SK-N-SH treated with all-trans-retinoic acid at 6 μM for 48 hours (cell line): ENCODE results near the gene FRMD3.

Experiments used
- ATAC-seq: fragments of 200-7000 bp; cut with Tn5 transposase; 3 replicates; pipeline ENCODE4 v1.9.1; 2020; ENCODE audit warnings: mild to moderate bottlenecking, moderate library complexity
- BACH2 ChIP-seq: fragments of 250-450 bp; sonication (Bioruptor Pico); IDR thresholded peaks from 2 replicates; pipeline ENCODE4 v1.9.0; 2021; ENCODE audit warnings: mild to moderate bottlenecking, borderline replicate concordance
- CREB5 ChIP-seq: fragments of 250-450 bp; sonication (Bioruptor Pico); IDR thresholded peaks from 2 replicates; pipeline ENCODE4 v1.5.1; 2020; ENCODE audit warnings: low read depth, mild to moderate bottlenecking, moderate library complexity
- CSDC2 ChIP-seq: fragments of 250-450 bp; sonication (Bioruptor Pico); IDR thresholded peaks from 2 replicates; pipeline ENCODE4 v1.5.0; 2020; ENCODE audit warnings: mild to moderate bottlenecking, moderate library complexity
- CSRNP3 ChIP-seq: fragments of 250-450 bp; sonication (Bioruptor Pico); IDR thresholded peaks from 2 replicates; pipeline ENCODE4 v1.5.1; 2021; ENCODE audit warnings: mild to moderate bottlenecking, moderate library complexity
- GLIS3 ChIP-seq: fragments of 250-450 bp; sonication (Bioruptor Pico); IDR thresholded peaks from 2 replicates; pipeline ENCODE4 v1.5.0; 2020; ENCODE audit warnings: mild to moderate bottlenecking, moderate library complexity
- ISL1 ChIP-seq: fragments of 250-450 bp; sonication (Bioruptor Pico); IDR thresholded peaks from 2 replicates; pipeline ENCODE4 v2.1.2; 2022; ENCODE audit warnings: mild to moderate bottlenecking, moderate library complexity
- OSR1 ChIP-seq: fragments of 250-450 bp; sonication (Bioruptor Pico); IDR thresholded peaks from 2 replicates; pipeline ENCODE4 v1.8.0; 2022; ENCODE audit warnings: moderate library complexity, mild to moderate bottlenecking, inconsistent platforms
- PATZ1 ChIP-seq: fragments of 250-450 bp; sonication (Bioruptor Pico); IDR thresholded peaks from 2 replicates; pipeline ENCODE4 v1.8.0; 2020; ENCODE audit warnings: mild to moderate bottlenecking, moderate library complexity, borderline replicate concordance
- POU6F1 ChIP-seq: fragments of 250-450 bp; sonication (Bioruptor Pico); IDR thresholded peaks from 2 replicates; pipeline ENCODE4 v1.8.0; 2021; ENCODE audit warnings: low read depth, mild to moderate bottlenecking, moderate library complexity, borderline replicate concordance
- PPARA ChIP-seq: fragments of 250-450 bp; sonication (Bioruptor Pico); IDR thresholded peaks from 2 replicates; pipeline ENCODE4 v1.5.0; 2020; ENCODE audit warnings: mild to moderate bottlenecking, borderline replicate concordance
- RARB ChIP-seq: fragments of 250-450 bp; sonication (Bioruptor Pico); IDR thresholded peaks from 2 replicates; pipeline ENCODE4 v1.8.0; 2021; ENCODE audit warnings: mild to moderate bottlenecking, moderate library complexity
- SNAI2 ChIP-seq: fragments of 250-450 bp; sonication (Bioruptor Pico); IDR thresholded peaks from 2 replicates; pipeline ENCODE4 v1.5.0; 2020; ENCODE audit warnings: mild to moderate bottlenecking, moderate library complexity
- TCF4 ChIP-seq: fragments of 250-450 bp; sonication (Bioruptor Pico); IDR thresholded peaks from 2 replicates; pipeline ENCODE4 v1.8.0; 2021; ENCODE audit warnings: mild to moderate bottlenecking, moderate library complexity, borderline replicate concordance
- TOX ChIP-seq: fragments of 250-450 bp; sonication (Bioruptor Pico); IDR thresholded peaks from 2 replicates; pipeline ENCODE4 v1.8.0; 2021; ENCODE audit warnings: mild to moderate bottlenecking, moderate library complexity, borderline replicate concordance
- TSHZ2 ChIP-seq: fragments of 250-450 bp; sonication (Bioruptor Pico); IDR thresholded peaks from 2 replicates; pipeline ENCODE4 v1.5.0; 2020; ENCODE audit warnings: mild to moderate bottlenecking, moderate library complexity
- ZC3H10 ChIP-seq: fragments of 250-450 bp; sonication (Bioruptor Pico); IDR thresholded peaks from 2 replicates; pipeline ENCODE4 v1.5.1; 2021; ENCODE audit warnings: mild to moderate bottlenecking, moderate library complexity
- ZFP3 ChIP-seq: fragments of 250-450 bp; sonication (Bioruptor Pico); IDR thresholded peaks from 2 replicates; pipeline ENCODE4 v1.5.0; 2020; ENCODE audit warnings: mild to moderate bottlenecking, moderate library complexity
- ZFP30 ChIP-seq: fragments of 450-650 bp; formaldehyde crosslinking; IDR thresholded peaks from 2 replicates; pipeline ENCODE4 v1.5.0; 2022; ENCODE audit warnings: mild to moderate bottlenecking, moderate library complexity
- ZNF565 ChIP-seq: fragments of 450-650 bp; formaldehyde crosslinking; conservative IDR thresholded peaks from 2 replicates; pipeline ENCODE4 v1.5.0; 2020; ENCODE audit warnings: low read depth, mild to moderate bottlenecking, moderate library complexity
- ZNF70 ChIP-seq: fragments of 450-650 bp; formaldehyde crosslinking; IDR thresholded peaks from 2 replicates; pipeline ENCODE4 v1.5.0; 2020; ENCODE audit warnings: mild to moderate bottlenecking, moderate library complexity
- ZNF8 ChIP-seq: fragments of 450-650 bp; formaldehyde crosslinking; IDR thresholded peaks from 2 replicates; pipeline ENCODE4 v1.5.0; 2020; ENCODE audit warnings: mild to moderate bottlenecking, moderate library complexity

The FRMD3 gene

GRCh38 chr9:83218411-83219090, 319.6 kb downstream of the FRMD3 start:
- ATAC-seq, result no peak
- no peak for TF ChIP-seq CSRNP3 (CRISPR knock-in tag)
- no peak for TF ChIP-seq GLIS3 (CRISPR knock-in tag)
- TF ChIP-seq CSDC2, result no peak
- no peak for TF ChIP-seq CREB5 (CRISPR knock-in tag)

- ATAC-seq, result no peak
- TF ChIP-seq ZNF70, result no peak
- TF ChIP-seq ZNF565 (CRISPR knock-in tag), result no peak
- no peak for TF ChIP-seq ZC3H10 (CRISPR knock-in tag)
- TF ChIP-seq ZFP3 (CRISPR knock-in tag), result no peak
- no peak for TF ChIP-seq CSDC2
- TF ChIP-seq CREB5 (CRISPR knock-in tag), result no peak
- no peak for TF ChIP-seq SNAI2
- no peak for TF ChIP-seq TCF4 (CRISPR knock-in tag)
- no peak for TF ChIP-seq ZFP30 (CRISPR knock-in tag)
- TF ChIP-seq POU6F1 (CRISPR knock-in tag), result no peak
- TF ChIP-seq PATZ1 (CRISPR knock-in tag), result no peak
- TF ChIP-seq GLIS3 (CRISPR knock-in tag), result no peak
- no peak for TF ChIP-seq ZNF8 (CRISPR knock-in tag)
- TF ChIP-seq TSHZ2, result no peak
- TF ChIP-seq BACH2 (CRISPR knock-in tag), result no peak
- TF ChIP-seq RARB (CRISPR knock-in tag), result no peak
- no peak for TF ChIP-seq OSR1 (CRISPR knock-in tag)
- no peak for TF ChIP-seq TOX (CRISPR knock-in tag)
- no peak for TF ChIP-seq PPARA (CRISPR knock-in tag)
- TF ChIP-seq ISL1 (CRISPR knock-in tag), result no peak
Measured at GRCh38 chr9:83209188-83209731, 328.9 kb downstream of the FRMD3 start.
